ENCODE results near the gene TMEM204. TPM values are rescaled to one million over a fixed set of nuclear protein-coding genes. Genes with fewer than 3 reads are reported as not detected.

TMEM204 gene
- total RNA-seq, 2 donors from 2014 or later: 14.3 to 22.5 TPM

DNA sequence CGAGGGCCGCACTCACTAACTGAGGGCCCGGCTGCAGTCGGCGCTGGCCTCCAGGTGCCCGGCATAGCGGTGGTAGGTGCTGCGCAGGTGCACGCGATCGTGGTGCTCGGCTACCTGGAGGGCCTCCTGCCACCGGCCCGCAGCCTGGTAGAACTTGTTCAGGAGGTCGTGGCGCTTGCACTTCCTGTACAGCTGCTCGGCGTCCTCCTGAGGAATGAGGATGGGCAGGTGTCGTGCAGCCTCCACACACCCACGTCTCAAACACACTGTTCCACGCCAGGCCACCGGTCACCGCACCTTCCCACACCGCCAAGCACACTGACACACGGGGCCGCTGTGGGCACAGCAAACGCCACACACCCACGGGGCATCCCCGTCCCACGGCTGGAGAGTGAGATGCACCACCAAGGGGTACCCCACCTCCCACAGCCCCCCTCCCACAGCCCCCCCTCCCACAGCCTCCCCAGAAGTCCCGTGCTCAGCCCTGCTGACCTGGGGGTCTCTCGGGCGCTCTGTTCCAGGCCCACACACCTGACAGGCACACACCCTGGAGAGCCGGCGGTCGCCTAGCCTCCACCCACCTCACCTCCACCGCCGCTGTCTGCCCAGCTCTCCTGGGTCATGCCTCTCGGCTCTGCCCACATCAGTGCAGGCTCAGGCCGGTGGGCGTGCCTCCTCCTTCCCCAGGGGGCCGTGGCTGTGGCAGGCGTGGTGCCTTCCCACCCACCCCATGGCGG, 7.4 kb upstream of the TMEM204 start:
- H3K4me1 Mint-ChIP-seq: no peaks in the 10 kb centered on the region
- H3K36me3 Mint-ChIP-seq (ENCODE audit: low read depth): no peaks in the 10 kb centered on the region
- peak; percentile 45 for ATAC-seq (replicated peaks)
- H3K27me3 Mint-ChIP-seq: no peaks in the 10 kb centered on the region
- no peak overlapping the region for H3K27ac Mint-ChIP-seq
- peak overlapping the region; percentile 42 for H3K4me3 Mint-ChIP-seq
- no peaks in the 10 kb centered on the region for H3K9me3 Mint-ChIP-seq

DNA sequence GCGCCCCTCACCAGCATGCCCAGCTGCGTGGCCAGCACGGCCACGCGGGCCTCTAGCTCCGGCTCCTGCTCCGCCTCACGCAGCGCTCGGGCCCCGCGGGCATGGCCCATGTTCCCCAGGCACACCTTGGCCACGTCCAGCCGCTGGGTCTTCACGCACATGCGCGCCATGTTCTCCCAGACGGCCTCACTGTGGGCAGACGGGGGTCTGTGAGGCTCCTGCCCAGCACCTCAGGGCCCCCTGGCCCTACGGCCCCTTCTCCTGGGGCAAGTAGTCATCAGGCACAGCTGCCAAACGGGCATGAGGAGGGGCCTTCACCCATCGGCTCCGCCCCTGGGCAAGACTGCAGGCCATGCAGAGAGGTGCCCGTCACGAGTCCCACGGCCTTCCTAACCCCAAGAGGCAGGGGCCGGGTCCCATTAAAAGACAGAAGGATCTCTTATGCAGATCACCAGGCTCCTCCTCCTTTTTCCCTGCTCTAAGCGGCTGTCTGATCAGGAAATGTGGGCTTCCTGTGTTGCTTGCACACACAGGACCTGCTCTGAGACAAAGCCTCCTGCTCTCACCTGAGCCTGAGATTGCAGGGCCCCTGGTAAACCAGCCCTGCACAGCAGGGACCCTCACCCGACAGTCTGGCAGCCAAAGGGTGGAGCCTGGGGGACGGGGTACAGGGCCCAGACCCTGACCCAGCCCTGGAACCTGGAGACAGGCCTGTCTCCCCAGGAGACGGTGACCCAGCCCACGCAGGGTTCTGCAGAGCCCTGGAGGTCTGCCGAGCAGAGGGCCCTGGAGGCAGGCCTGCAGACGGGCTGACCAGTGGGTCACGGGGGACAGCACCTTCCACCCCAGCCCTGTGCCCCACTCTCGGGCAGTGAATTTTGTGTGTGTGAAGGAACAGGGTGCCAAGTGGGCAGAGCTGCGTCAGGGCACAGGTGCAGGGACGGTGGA, 6.6 kb upstream of the TMEM204 start:
- Mint-ChIP-seq H3K36me3 (ENCODE audit: low read depth) (no peaks in the 10 kb centered on the region), H3K27ac (no peak overlapping the region), H3K4me3 (peak overlapping the region; percentile 29), H3K9me3 (no peaks in the 10 kb centered on the region), H3K4me1 (no peaks in the 10 kb centered on the region), H3K27me3 (no peaks in the 10 kb centered on the region)
- peak; percentile 44 for ATAC-seq (replicated peaks)

GRCh38 chr16:1527836-1528811, 5.3 kb upstream of the TMEM204 start:
- no peaks in the 10 kb centered on the region for H3K27me3 Mint-ChIP-seq
- H3K4me1 Mint-ChIP-seq: no peaks in the 10 kb centered on the region
- no peak overlapping the region for H3K27ac Mint-ChIP-seq
- no peaks in the 10 kb centered on the region for H3K9me3 Mint-ChIP-seq
- H3K4me3 Mint-ChIP-seq: no peak overlapping the region
- no peaks in the 10 kb centered on the region for H3K36me3 Mint-ChIP-seq (ENCODE audit: low read depth)
- no peak for ATAC-seq (replicated peaks)

DNA sequence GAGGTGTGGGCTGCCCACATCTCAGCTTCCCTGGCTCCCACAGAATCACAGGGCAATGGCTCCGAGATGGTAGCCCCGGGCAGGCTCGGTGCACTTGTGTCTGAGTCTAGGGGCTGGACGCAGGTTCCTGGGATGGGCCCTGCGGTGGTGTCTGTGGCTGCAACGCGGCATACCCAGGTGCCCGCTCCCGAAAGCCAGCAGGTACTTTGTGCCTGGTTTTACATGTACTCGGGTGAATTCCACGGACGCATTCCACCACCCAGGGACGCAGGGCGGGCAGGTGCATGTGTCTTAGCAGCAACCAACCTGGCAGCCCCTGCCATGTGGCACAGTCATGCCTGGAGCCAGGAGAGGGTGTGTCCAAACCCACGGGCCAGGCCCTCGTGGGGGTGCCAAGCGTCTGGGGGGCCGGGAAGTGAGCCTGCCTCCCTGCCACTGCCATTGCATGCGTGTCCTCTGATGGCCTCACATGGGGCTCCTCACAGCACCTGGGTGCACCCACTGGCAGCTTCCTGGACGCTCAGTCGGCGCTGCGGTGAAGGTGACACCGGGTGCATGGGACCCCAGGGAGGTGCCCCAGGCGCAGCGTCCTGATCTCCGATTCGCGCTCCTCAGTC, 4.4 kb upstream of the TMEM204 start:
- Mint-ChIP-seq H3K4me3 (no peak overlapping the region), H3K9me3 (no peaks in the 10 kb centered on the region), H3K27me3 (no peaks in the 10 kb centered on the region)

GRCh38 chr16:1530349-1530882, 3.0 kb upstream of the TMEM204 start:
- peaks cover 10% of the 10 kb centered on the region for H3K36me3 Mint-ChIP-seq (ENCODE audit: low read depth)
- H3K4me1 Mint-ChIP-seq: no peaks in the 10 kb centered on the region
- no peaks in the 10 kb centered on the region for H3K9me3 Mint-ChIP-seq
- H3K27ac Mint-ChIP-seq: no peak overlapping the region
- no peak for ATAC-seq (replicated peaks)
- no peak overlapping the region for H3K4me3 Mint-ChIP-seq
- H3K27me3 Mint-ChIP-seq: no peaks in the 10 kb centered on the region

More for the DNA sequence above, 4.4 kb upstream of the TMEM204 start:
- no peak for ATAC-seq (replicated peaks)
- Mint-ChIP-seq H3K27ac (no peak overlapping the region), H3K4me1 (no peaks in the 10 kb centered on the region), H3K36me3 (ENCODE audit: low read depth) (no peaks in the 10 kb centered on the region)

GRCh38 chr16:1530883-1531637, 2.4 kb upstream of the TMEM204 start:
- H3K27ac Mint-ChIP-seq: no peak overlapping the region
- no peaks in the 10 kb centered on the region for H3K4me1 Mint-ChIP-seq
- H3K36me3 Mint-ChIP-seq (ENCODE audit: low read depth): peaks cover 16% of the 10 kb centered on the region
- no peak overlapping the region for H3K4me3 Mint-ChIP-seq
- no peak for ATAC-seq (replicated peaks)
- no peaks in the 10 kb centered on the region for H3K9me3 Mint-ChIP-seq
- H3K27me3 Mint-ChIP-seq: no peaks in the 10 kb centered on the region

DNA sequence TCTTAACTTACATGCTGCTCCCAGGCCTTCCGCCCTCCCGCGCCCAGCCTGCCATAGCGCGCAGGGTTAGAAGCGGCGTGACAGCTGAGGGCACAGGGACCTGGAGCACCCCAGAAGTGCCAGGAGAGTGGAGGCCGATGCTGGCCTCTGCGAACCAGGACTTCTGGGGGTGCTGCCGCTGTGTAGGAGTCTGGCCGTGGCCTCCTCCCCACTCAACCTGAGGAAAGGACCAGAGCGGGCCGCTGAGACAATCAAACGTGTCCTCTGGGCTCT, 1.9 kb upstream of the TMEM204 start:
- no peak overlapping the region for H3K27ac Mint-ChIP-seq
- H3K36me3 Mint-ChIP-seq (ENCODE audit: low read depth): peaks cover 21% of the 10 kb centered on the region
- peaks cover 1% of the 10 kb centered on the region for H3K4me1 Mint-ChIP-seq
- no peak for ATAC-seq (replicated peaks)
- no peaks in the 10 kb centered on the region for H3K9me3 Mint-ChIP-seq
- H3K4me3 Mint-ChIP-seq: no peak overlapping the region
- no peaks in the 10 kb centered on the region for H3K27me3 Mint-ChIP-seq

DNA sequence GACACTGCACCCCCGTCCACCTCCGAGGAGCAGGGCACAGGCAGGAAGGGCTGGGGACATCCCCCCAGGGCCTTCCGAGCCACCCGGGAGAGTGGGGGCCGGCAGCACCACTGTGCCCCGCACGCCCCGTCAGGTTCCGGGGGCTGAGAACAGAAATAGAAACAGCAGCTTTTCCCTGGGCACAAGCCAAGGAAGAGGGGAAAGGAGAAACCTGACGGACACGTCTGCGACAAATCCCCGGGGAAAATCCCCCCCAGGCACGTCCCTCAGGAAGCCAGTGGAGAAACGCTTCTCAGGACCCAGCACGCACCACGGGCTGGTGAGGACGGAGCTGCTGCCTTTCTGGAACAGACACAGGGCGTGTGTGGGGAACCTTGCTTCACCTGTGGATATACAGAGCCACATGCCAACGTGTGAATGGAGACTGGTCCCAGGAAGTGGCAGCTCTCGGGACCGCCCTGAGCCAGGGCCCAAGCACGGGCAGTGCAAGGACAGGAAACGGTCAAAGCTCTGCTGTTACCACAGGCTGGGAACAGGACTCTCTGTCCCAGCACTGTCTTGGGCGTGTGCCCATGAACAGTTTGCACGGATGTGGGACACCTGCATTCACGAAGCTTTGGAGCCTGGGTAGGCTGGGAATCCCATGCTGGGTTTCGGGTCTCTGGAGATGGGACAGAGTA, 1.2 kb upstream of the TMEM204 start:
- Mint-ChIP-seq H3K27ac (no peak overlapping the region), H3K27me3 (no peaks in the 10 kb centered on the region), H3K4me3 (peak overlapping the region; percentile 96), H3K36me3 (ENCODE audit: low read depth) (peaks cover 28% of the 10 kb centered on the region), H3K4me1 (peaks cover 6% of the 10 kb centered on the region), H3K9me3 (no peaks in the 10 kb centered on the region)
- ATAC-seq (replicated peaks): no peak

DNA sequence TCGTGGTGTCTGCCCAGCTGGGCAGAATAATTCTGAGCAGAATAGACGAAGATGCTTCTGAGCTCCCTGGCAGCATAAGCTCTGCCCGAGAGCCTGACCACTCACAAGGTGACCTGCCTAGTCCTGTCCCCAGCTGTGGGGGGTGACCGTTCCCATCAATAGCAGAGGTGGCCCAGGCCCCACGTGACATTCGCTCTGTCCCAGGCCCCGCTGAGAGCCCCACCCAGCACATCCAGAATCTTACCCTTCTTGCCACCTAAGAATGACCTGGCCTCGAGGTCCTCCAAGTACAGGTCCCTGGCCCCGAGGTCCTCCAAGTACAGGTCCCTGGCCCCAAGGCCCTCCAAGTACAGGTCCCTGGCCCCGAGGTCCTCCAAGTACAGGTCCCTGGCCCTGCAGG, 695 bp upstream of the TMEM204 start:
- peaks cover 6% of the 10 kb centered on the region for H3K4me1 Mint-ChIP-seq
- H3K27me3 Mint-ChIP-seq: no peaks in the 10 kb centered on the region
- peaks cover 33% of the 10 kb centered on the region for H3K36me3 Mint-ChIP-seq (ENCODE audit: low read depth)
- no peak overlapping the region for H3K27ac Mint-ChIP-seq
- no peaks in the 10 kb centered on the region for H3K9me3 Mint-ChIP-seq
- no peak for ATAC-seq (replicated peaks)
- peak overlapping the region; percentile 96 for H3K4me3 Mint-ChIP-seq

DNA sequence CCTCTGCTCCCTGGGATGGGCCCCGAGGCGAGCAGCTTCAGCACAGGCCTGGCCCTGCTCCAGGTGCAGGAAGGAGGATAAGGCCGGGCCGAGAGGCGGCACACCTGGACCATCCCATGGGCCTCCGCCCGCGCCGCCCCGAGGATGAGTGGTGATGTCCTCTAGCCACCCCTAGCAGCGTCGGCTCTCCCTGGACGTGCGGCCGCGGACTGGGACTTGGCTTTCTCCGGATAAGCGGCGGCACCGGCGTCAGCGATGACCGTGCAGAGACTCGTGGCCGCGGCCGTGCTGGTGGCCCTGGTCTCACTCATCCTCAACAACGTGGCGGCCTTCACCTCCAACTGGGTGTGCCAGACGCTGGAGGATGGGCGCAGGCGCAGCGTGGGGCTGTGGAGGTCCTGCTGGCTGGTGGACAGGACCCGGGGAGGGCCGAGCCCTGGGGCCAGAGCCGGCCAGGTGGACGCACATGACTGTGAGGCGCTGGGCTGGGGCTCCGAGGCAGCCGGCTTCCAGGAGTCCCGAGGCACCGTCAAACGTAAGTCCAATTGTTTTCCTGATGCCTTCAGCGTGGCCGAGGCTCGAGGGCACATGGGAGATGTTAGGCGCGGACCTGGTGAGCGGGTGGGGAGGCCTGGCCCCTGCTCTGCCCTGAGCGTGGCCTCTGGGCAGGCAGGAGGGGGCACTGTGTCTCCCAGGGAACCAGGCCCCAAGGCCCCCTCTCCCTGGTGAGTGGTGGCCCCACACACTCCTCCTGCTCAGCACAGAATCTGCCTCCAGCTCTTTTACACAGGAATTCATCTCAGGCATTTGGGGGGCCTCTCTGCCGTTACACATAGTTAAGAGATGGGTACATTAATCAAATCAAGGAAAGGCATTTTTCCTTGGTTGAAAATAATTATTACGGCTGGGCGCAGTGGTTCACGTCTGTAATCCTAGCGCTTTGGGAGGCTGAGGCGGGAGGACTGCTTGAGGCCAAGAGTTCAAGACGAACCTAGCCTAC, 855 bp downstream of the TMEM204 start:
- Mint-ChIP-seq H3K27me3 (no peaks in the 10 kb centered on the region), H3K36me3 (ENCODE audit: low read depth) (peaks cover 43% of the 10 kb centered on the region), H3K27ac (peak overlapping the region; percentile 97), H3K4me1 (peaks cover 10% of the 10 kb centered on the region), H3K4me3 (peak overlapping the region; percentile 96), H3K9me3 (no peaks in the 10 kb centered on the region)
- peak; percentile 47 for ATAC-seq (replicated peaks)

DNA sequence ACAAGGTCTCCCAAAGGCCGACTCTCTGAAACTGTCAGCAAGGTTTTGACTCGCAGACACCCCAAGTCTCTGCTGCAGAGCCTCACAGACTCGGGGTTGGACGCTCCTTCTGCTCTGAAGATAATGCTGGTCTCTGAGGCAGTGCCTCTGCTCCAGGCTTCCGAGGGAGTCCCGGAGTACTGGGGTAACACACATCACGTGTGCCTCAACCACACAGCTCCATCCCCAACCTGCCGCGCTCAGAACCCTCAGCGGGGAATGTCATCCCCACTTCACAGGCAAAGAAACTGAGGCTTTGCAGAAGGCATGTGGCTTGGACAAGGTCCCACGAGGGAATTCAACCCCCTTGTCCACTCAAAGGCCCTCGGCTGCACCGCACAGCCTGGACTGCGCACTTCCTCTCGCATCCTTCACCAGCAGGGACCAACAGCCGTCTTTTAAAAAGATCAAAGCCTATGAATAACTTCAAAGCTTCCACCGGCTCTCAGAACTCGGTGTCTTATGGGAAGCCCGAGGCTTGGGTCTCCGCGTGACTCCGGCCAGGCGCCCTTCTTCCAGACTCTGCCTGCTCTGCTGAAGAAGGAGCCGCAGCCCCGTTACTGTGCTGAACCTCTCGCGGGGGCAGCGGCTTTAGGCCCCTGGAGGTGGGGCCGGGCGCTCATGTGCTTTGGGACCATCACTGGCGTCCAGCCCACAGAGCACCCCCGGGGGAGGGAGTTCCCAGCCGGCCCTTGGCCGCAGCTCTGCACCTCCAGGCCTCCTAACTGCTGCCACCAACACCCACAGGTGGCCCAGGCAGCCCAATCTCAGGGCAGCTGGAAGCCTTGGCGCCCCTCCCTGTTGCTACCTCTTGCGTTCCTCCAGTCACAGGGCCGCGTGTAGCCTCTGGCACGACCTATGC, 2.2 kb downstream of the TMEM204 start:
- peak overlapping the region; percentile 97 for H3K27ac Mint-ChIP-seq
- peak; percentile 46 for ATAC-seq (replicated peaks)

More for the DNA sequence above, 2.2 kb downstream of the TMEM204 start:
- peaks cover 14% of the 10 kb centered on the region for H3K4me1 Mint-ChIP-seq
- H3K9me3 Mint-ChIP-seq: no peaks in the 10 kb centered on the region
- peaks cover 46% of the 10 kb centered on the region for H3K36me3 Mint-ChIP-seq (ENCODE audit: low read depth)
- H3K4me3 Mint-ChIP-seq: peak overlapping the region; percentile 96
- H3K27me3 Mint-ChIP-seq: no peaks in the 10 kb centered on the region

Measured in activated T-helper 17 cell treated with anti-CD3 and anti-CD28 coated beads, Interleukin-2, amount 50 U/mL, for 72 hours (primary cell).